GM12878 (cell line): ENCODE measurements around the gene LIN54. TPM values are rescaled to one million over a fixed set of nuclear protein-coding genes. Genes with fewer than 3 reads are reported as not detected.
A peak's percentile ranks its signal among the peaks of the same experiment; 100 is the strongest.

Source experiments
- ASH2L ChIP-seq: fragments of 300-600, 200-600 bp; sonication (generic); IDR thresholded peaks from 2 replicates; pipeline ENCODE4 v1.6.1; 2017; ENCODE audit warnings: low read depth, mild to moderate bottlenecking, borderline replicate concordance
- CHD2 ChIP-seq: IDR thresholded peaks from 2 replicates; pipeline ENCODE4 v1.6.1; 2011; ENCODE audit warnings: low read depth, low read length, improper control_type of control experiment, borderline replicate concordance
- CHD4 ChIP-seq: fragments of 200-600 bp; sonication (generic); IDR thresholded peaks from 2 replicates; pipeline ENCODE4 v1.6.1; 2016; ENCODE audit warnings: mild to moderate bottlenecking
- CTCF ChIP-seq, 3 experiments: IDR thresholded peaks in 2 of 3; conservative IDR thresholded peaks in 1 of 3; 2 replicates each; pipeline ENCODE4 v1.5.1; 2011; ENCODE audit warnings: low read depth in 3 of 3, low read length in 3 of 3, mild to moderate bottlenecking in 3 of 3, control low read depth in 2 of 3, moderate library complexity in 2 of 3, inconsistent platforms in 1 of 3, mixed read lengths in 1 of 3; ENCODE audit not compliant: control insufficient read depth in 2 of 3, insufficient read depth in 1 of 3; ENCODE audit errors: extremely low read depth in 1 of 3
- EED ChIP-seq: sonication (generic); IDR thresholded peaks from 2 replicates; pipeline ENCODE4 v1.6.1; 2016; ENCODE audit warnings: antibody characterized with exemption, low read depth
- ELK1 ChIP-seq: IDR thresholded peaks from 2 replicates; pipeline ENCODE4 v1.6.1; 2012; ENCODE audit warnings: low read depth, low read length, improper control_type of control experiment
- EZH2 ChIP-seq: IDR thresholded peaks from 2 replicates; pipeline ENCODE4 v1.6.1; 2012; ENCODE audit warnings: low read depth, mild to moderate bottlenecking, control low read depth, inconsistent platforms, low read length, borderline replicate concordance; ENCODE audit not compliant: control insufficient read depth
- FOS ChIP-seq: IDR thresholded peaks from 3 replicates; pipeline ENCODE4 v1.6.1; 2011; ENCODE audit warnings: borderline replicate concordance; ENCODE audit not compliant: insufficient read length; ENCODE audit errors: extremely low read depth
- HCFC1 ChIP-seq: fragments of 150-350 bp; IDR thresholded peaks from 2 replicates; pipeline ENCODE4 v1.6.1; 2014; ENCODE audit warnings: low read length
- IKZF2 ChIP-seq, 2 experiments: fragments of 450-650 bp; IDR thresholded peaks; 2 replicates each; pipeline ENCODE4 v1.6.1; 2017; ENCODE audit warnings: mild to moderate bottlenecking in 2 of 2, moderate library complexity in 2 of 2
- IRF3 ChIP-seq: fragments of 450-650 bp; IDR thresholded peaks from 2 replicates; pipeline ENCODE4 v1.6.1; 2014; ENCODE audit warnings: mild to moderate bottlenecking
- JUND ChIP-seq: IDR thresholded peaks from 2 replicates; pipeline ENCODE4 v1.6.1; 2012; ENCODE audit warnings: low read depth, mild to moderate bottlenecking, low read length, improper control_type of control experiment, moderate library complexity
- NFYB ChIP-seq: IDR thresholded peaks from 2 replicates; pipeline ENCODE4 v1.6.1; 2011; ENCODE audit warnings: low read depth, mild to moderate bottlenecking, low read length, improper control_type of control experiment, moderate library complexity; ENCODE audit not compliant: insufficient read depth
- NRF1 ChIP-seq: conservative IDR thresholded peaks from 2 replicates; pipeline ENCODE4 v1.6.1; 2011; ENCODE audit warnings: mild to moderate bottlenecking, low read depth, low read length, improper control_type of control experiment
- RCOR1 ChIP-seq: conservative IDR thresholded peaks from 2 replicates; pipeline ENCODE4 v1.6.1; 2012; ENCODE audit warnings: low read depth, low read length, improper control_type of control experiment
- RFX5 ChIP-seq: IDR thresholded peaks from 2 replicates; pipeline ENCODE4 v1.6.1; 2011; ENCODE audit warnings: low read depth, low read length, improper control_type of control experiment
- SKIL ChIP-seq: fragments of 450-650 bp; IDR thresholded peaks from 2 replicates; pipeline ENCODE4 v1.6.1; 2017; ENCODE audit warnings: mild to moderate bottlenecking, low read depth, inconsistent platforms; ENCODE audit not compliant: poor library complexity, severe bottlenecking
- SMAD5 ChIP-seq: IDR thresholded peaks from 2 replicates; pipeline ENCODE4 v1.6.1; 2016; ENCODE audit warnings: antibody characterized with exemption, low read depth
- SREBF1 ChIP-seq: IDR thresholded peaks from 2 replicates; pipeline ENCODE4 v1.6.1; 2012; ENCODE audit warnings: mild to moderate bottlenecking, low read length
- SUZ12 ChIP-seq: fragments of 200-600 bp; sonication (generic); IDR thresholded peaks from one replicate; pipeline ENCODE4 v1.6.1; 2018; ENCODE audit warnings: antibody characterized with exemption, mild to moderate bottlenecking; ENCODE audit not compliant: unreplicated experiment
- TBL1XR1 ChIP-seq: IDR thresholded peaks from 2 replicates; pipeline ENCODE4 v1.6.1; 2012; ENCODE audit warnings: low read depth, low read length, improper control_type of control experiment
- YBX1 ChIP-seq: fragments of 450-650 bp; IDR thresholded peaks from 2 replicates; pipeline ENCODE4 v1.6.1; 2016; ENCODE audit warnings: antibody characterized with exemption
- polyA plus RNA-seq, 11 experiments: library from polyadenylated mRNA; depleted of rRNA in 4 of 11; unstranded in 6 of 11; stranded (reverse) in 5 of 11; fragments of >200 nt; fragmentation: Nextera tagmentation in 4 of 11; fragmentation: Illumina TruSeq in 1 of 11; extraction: Ambion mirVana in 4 of 11; extraction: Trizol in 1 of 11; gene quantifications; 1 replicate in 1 of 11; 2 replicates in 10 of 11; pipeline versions ENCODE4 v1.2.1 to v1.2.3, GENCODE V29; 2011 to 2016; ENCODE audit warnings: inconsistent platforms in 2 of 11, missing spikeins in 2 of 11, low read depth in 1 of 11
- total RNA-seq, 4 experiments: library from RNA; depleted of rRNA in 3 of 4; stranded (reverse); fragments of >200 nt in 3 of 4; fragmentation: Illumina TruSeq in 1 of 4; extraction: Trizol in 1 of 4; gene quantifications; 2 replicates each; pipeline versions ENCODE4 v1.2.1 to v1.2.3, GENCODE V29; 2013 to 2021

Gene LIN54
- total and polyA plus RNA-seq, 10 of the 15 experiments (the other 5 are each of a cell fraction or from before 2014, with no cell fraction given), result 1.5 to 20.4 (median 12.2) TPM

GRCh38 chr4:82900411-82901182 lies 110.0 kb downstream of the LIN54 start, which contains the start of gene THAP9 (continued):
- peak; percentile 40; the same call in 1 of the 2 replicates for TF ChIP-seq SREBF1
- peak; percentile 97 for TF ChIP-seq SMAD5
- no peak for TF ChIP-seq CHD4
- TF ChIP-seq CTCF (IDR thresholded peaks at IDR 0.05 in 2 of 3, conservative IDR thresholded peaks at IDR 0.05 in 1 of 3; ENCODE audit: control insufficient read depth in 2 of 3, extremely low read depth in 1 of 3, insufficient read depth in 1 of 3, low read depth in 3 of 3, low read length in 3 of 3), result no peak
- peak; percentile 82 for TF ChIP-seq IRF3
- no peak; the same call in 1 of the 2 replicates for TF ChIP-seq ASH2L
- no peak for TF ChIP-seq ELK1
- peak; percentile 97 for TF ChIP-seq NFYB
- no peak for TF ChIP-seq IKZF2 (IDR thresholded peaks at IDR 0.05)
- peak; percentile 52; the same call in 1 of the 2 replicates for TF ChIP-seq HCFC1
- TF ChIP-seq NRF1, result peak; percentile 33; the same call in 1 of the 2 replicates
- TF ChIP-seq FOS, result peak; percentile 87
- TF ChIP-seq CHD2, result peak; percentile 91
- TF ChIP-seq SKIL, result no peak
- TF ChIP-seq JUND, result peak; percentile 40; the same call in 1 of the 2 replicates
- TF ChIP-seq RCOR1, result peak; percentile 64; the same call in 1 of the 2 replicates
- peak; percentile 81 for TF ChIP-seq EED
- TF ChIP-seq TBL1XR1, result no peak; the same call in none of the 2 replicates
- TF ChIP-seq YBX1, result no peak
- no peak for TF ChIP-seq SUZ12
- no peak for TF ChIP-seq EZH2
- TF ChIP-seq RFX5, result peak; percentile 87
